Measurements from ENCODE around the gene CMIP. TPM values are rescaled to one million over a fixed set of nuclear protein-coding genes. Genes with fewer than 3 reads are reported as not detected.

The CMIP gene
- total RNA-seq, 1 experiment from 2014 or later = 48.2 TPM

- peak overlapping the region in 1 of 3 experiments; percentile 58; a peak in 1 of 7 replicates for H3K27ac Mint-ChIP-seq
- no peak overlapping the region for H3K27ac ChIP-seq (ENCODE audit: insufficient read length, low read depth, low read length)
- no peaks in the 10 kb centered on the region for H3K9me3 ChIP-seq (ENCODE audit: control insufficient read depth, low read depth, low read length)
- H3K27me3 ChIP-seq (ENCODE audit: insufficient read depth, low read length) = no peaks in the 10 kb centered on the region
- no peaks in the 10 kb centered on the region for H3K23me2 ChIP-seq (ENCODE audit: insufficient read length, low read depth, low read length, poor library complexity, severe bottlenecking)
- no peak overlapping the region for H3K56ac ChIP-seq (ENCODE audit: insufficient read length, low read depth, low read length)
- H3K23ac ChIP-seq (ENCODE audit: insufficient read length, low read depth, low read length) = no peak overlapping the region
- H2BK15ac ChIP-seq (ENCODE audit: low read depth, low read length) = no peak overlapping the region
- no peak overlapping the region for H4K8ac ChIP-seq (replicated peaks; ENCODE audit: insufficient read length, low read depth, low read length)
- H3K4me1 Mint-ChIP-seq = peaks cover 10 to 13% of the 10 kb centered on the region in 2 experiments; a peak in 3 of 4 replicates
- no peak overlapping the region for H3T11ph ChIP-seq (ENCODE audit: low read length)
- H4K91ac ChIP-seq (ENCODE audit: insufficient read length, low read depth, low read length) = no peak overlapping the region
- H3K18ac ChIP-seq (ENCODE audit: insufficient read length, low read depth, low read length) = no peak overlapping the region
- H4K20me1 ChIP-seq (ENCODE audit: control insufficient read depth, insufficient read depth, insufficient read length) = no peaks in the 10 kb centered on the region
- DNase-seq = no peak
- H3K9me3 Mint-ChIP-seq = no peaks in the 10 kb centered on the region; a peak in 1 of 5 replicates
- H2AK5ac ChIP-seq (ENCODE audit: insufficient read length, low read length) = no peak overlapping the region
- H3K79me2 ChIP-seq (ENCODE audit: insufficient read depth, low read length) = peaks cover 2% of the 10 kb centered on the region; the same call in 1 of the 2 replicates
- no peak overlapping the region for H2BK5ac ChIP-seq (ENCODE audit: insufficient read length, low read length)
- no peak overlapping the region for H2BK20ac ChIP-seq (ENCODE audit: low read depth, low read length, poor library complexity, severe bottlenecking)
- TF ChIP-seq CTCF (conservative IDR thresholded peaks at IDR 0.05) = no peak
- H3K4me3 Mint-ChIP-seq = no peak overlapping the region
- no peak overlapping the region for H3K14ac ChIP-seq (ENCODE audit: insufficient read depth, low read length)
- no CpG with 5 or more reads among the region's 6 CpGs for WGBS (ENCODE audit: extremely low coverage, insufficient read length, low lambda C conversion rate)
- no peak overlapping the region for H3K4me2 ChIP-seq (ENCODE audit: insufficient read depth, insufficient read length, low read length)
- H3K9ac ChIP-seq (ENCODE audit: extremely low read depth, insufficient read length, low read length) = no peak overlapping the region
- no peaks in the 10 kb centered on the region for H3K79me1 ChIP-seq (ENCODE audit: insufficient read depth, low read depth, low read length, poor library complexity, severe bottlenecking)
- no peak overlapping the region for H3K4ac ChIP-seq (ENCODE audit: low read depth, low read length)
- no peaks in the 10 kb centered on the region; the same call in 1 of the 2 replicates for H3K4me1 ChIP-seq (ENCODE audit: insufficient read depth, low read length)
- H3K36me3 Mint-ChIP-seq (ENCODE audit: insufficient read depth in 1 of 3, low read depth in 3 of 3) = peaks cover 6 to 34% (median 18%) of the 10 kb centered on the region in 3 experiments; a peak in 6 of 7 replicates
- no peaks in the 10 kb centered on the region for H3K27me3 Mint-ChIP-seq (ENCODE audit: low read depth)
- H2BK12ac ChIP-seq (ENCODE audit: insufficient read length, low read depth, low read length) = no peak overlapping the region
- no peak overlapping the region for H4K5ac ChIP-seq (ENCODE audit: insufficient read length, low read depth, low read length)
- no peak overlapping the region for H2BK120ac ChIP-seq (ENCODE audit: low read depth, low read length, poor library complexity, severe bottlenecking)
- H2AFZ ChIP-seq (ENCODE audit: low read length) = no peak overlapping the region
These were observed 173.6 kb downstream of the CMIP start for GRCh38 chr16:81618187-81618586.

Data from H9 (cell line).